Osteoblast (primary cell): Measurements from ENCODE around the gene NKX2-2. TPM values are rescaled to one million over a fixed set of nuclear protein-coding genes. Genes with fewer than 3 reads are reported as not detected.

Source experiments
- DNase-seq: peaks from one replicate; pipeline ENCODE4 v3.0.0; 2011; ENCODE audit warnings: low spot score, mixed read lengths; ENCODE audit not compliant: insufficient read length; ENCODE audit errors: missing footprints
- H2AFZ ChIP-seq: 2 replicates; pipeline ENCODE4 v1.6.0; 2011; ENCODE audit warnings: mild to moderate bottlenecking, low read length
- H3K27ac ChIP-seq: 2 replicates; pipeline ENCODE4 v1.5.1; 2011; ENCODE audit warnings: mild to moderate bottlenecking, low read depth, low read length, moderate library complexity
- H3K27me3 ChIP-seq: 2 replicates; pipeline ENCODE4 v1.6.0; 2012; ENCODE audit warnings: mild to moderate bottlenecking, control low read depth, inconsistent platforms, low read length, moderate library complexity; ENCODE audit not compliant: insufficient read depth
- H3K36me3 ChIP-seq: 2 replicates; pipeline ENCODE4 v1.5.1; 2011; ENCODE audit warnings: mild to moderate bottlenecking, low read length, control low read depth, moderate library complexity; ENCODE audit not compliant: insufficient read depth
- H3K4me1 ChIP-seq: 2 replicates; pipeline ENCODE4 v1.5.1; 2011; ENCODE audit warnings: mild to moderate bottlenecking, low read length, control low read depth, moderate library complexity; ENCODE audit not compliant: insufficient read depth
- H3K4me2 ChIP-seq: 2 replicates; pipeline ENCODE4 v1.6.0; 2011; ENCODE audit warnings: mild to moderate bottlenecking, low read length; ENCODE audit not compliant: insufficient read depth
- H3K4me3 ChIP-seq: fragments of 200-600 bp; sonication (generic); 3 replicates; pipeline ENCODE4 v1.5.1; 2012; ENCODE audit warnings: mild to moderate bottlenecking, low read length, inconsistent platforms; ENCODE audit not compliant: insufficient read depth
- H3K79me2 ChIP-seq: 2 replicates; pipeline ENCODE4 v1.6.0; 2012; ENCODE audit warnings: mild to moderate bottlenecking, low read length, control low read depth, inconsistent platforms; ENCODE audit not compliant: insufficient read depth
- H3K9me3 ChIP-seq: 2 replicates; pipeline ENCODE4 v1.5.1; 2011; ENCODE audit warnings: low read depth, low read length, control low read depth
- H4K20me1 ChIP-seq: 2 replicates; pipeline ENCODE4 v1.6.0; 2012; ENCODE audit warnings: mild to moderate bottlenecking, low read length, control low read depth; ENCODE audit not compliant: insufficient read depth
- total RNA-seq: library from RNA; depleted of rRNA; stranded (reverse); fragments of >200 nt; gene quantifications from 2 replicates; pipeline ENCODE4 v1.2.3, GENCODE V29; 2012
- TF ChIP-seq, protein P1 (sequence below): IDR thresholded peaks from 2 replicates; pipeline ENCODE4 v1.5.1; 2011; ENCODE audit warnings: mild to moderate bottlenecking, low read depth, low read length, moderate library complexity; ENCODE audit errors: extremely low read depth

Gene NKX2-2
- total RNA-seq, 1 donor: under 0.01 TPM

- H3K79me2 ChIP-seq: no peaks in the 10 kb centered on the region
Measured at GRCh38 chr20:21556398-21556797, 42.5 kb upstream of the NKX2-2 start.

GRCh38 chr20:21555470-21556120 lies 41.7 kb upstream of the NKX2-2 start:
- no peak overlapping the region for H3K27ac ChIP-seq
- no peak overlapping the region for H3K4me2 ChIP-seq
- H3K79me2 ChIP-seq: no peaks in the 10 kb centered on the region

More at GRCh38 chr20:21556398-21556797, 42.5 kb upstream of the NKX2-2 start:
- TF ChIP-seq, protein P1, sequence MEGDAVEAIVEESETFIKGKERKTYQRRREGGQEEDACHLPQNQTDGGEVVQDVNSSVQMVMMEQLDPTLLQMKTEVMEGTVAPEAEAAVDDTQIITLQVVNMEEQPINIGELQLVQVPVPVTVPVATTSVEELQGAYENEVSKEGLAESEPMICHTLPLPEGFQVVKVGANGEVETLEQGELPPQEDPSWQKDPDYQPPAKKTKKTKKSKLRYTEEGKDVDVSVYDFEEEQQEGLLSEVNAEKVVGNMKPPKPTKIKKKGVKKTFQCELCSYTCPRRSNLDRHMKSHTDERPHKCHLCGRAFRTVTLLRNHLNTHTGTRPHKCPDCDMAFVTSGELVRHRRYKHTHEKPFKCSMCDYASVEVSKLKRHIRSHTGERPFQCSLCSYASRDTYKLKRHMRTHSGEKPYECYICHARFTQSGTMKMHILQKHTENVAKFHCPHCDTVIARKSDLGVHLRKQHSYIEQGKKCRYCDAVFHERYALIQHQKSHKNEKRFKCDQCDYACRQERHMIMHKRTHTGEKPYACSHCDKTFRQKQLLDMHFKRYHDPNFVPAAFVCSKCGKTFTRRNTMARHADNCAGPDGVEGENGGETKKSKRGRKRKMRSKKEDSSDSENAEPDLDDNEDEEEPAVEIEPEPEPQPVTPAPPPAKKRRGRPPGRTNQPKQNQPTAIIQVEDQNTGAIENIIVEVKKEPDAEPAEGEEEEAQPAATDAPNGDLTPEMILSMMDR: no peak
- no peak overlapping the region for H2AFZ ChIP-seq
- H3K4me3 ChIP-seq: no peak overlapping the region
- H3K4me1 ChIP-seq: no peaks in the 10 kb centered on the region
- no peak for DNase-seq
- H3K9me3 ChIP-seq: no peaks in the 10 kb centered on the region
- no peaks in the 10 kb centered on the region for H3K27me3 ChIP-seq
- H3K27ac ChIP-seq: no peak overlapping the region
- H4K20me1 ChIP-seq: no peaks in the 10 kb centered on the region
- H3K36me3 ChIP-seq: no peaks in the 10 kb centered on the region
- no peak overlapping the region for H3K4me2 ChIP-seq

DNA sequence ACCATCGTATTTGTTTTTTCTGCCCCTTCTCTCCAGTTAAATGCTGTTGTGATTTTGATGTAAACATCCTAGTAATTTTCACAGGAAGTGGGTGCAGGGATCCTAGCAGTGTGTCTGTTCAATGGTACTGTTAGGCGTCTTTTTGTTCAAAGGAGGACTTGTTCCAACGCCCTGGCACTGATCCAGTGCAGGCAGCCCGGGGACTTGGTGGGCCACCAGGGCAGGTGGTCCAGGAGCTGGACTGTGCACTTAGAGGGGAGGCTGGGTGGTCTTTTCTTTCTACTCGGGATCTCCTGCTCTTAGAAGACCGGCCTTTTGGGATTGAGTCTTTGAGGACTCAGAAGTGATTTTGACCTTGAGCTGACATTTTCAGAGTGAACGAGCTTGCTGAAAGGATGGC lies 41.1 kb upstream of the NKX2-2 start:
- no peaks in the 10 kb centered on the region for H3K79me2 ChIP-seq
- H2AFZ ChIP-seq: no peak overlapping the region
- no peaks in the 10 kb centered on the region for H4K20me1 ChIP-seq
- H3K27me3 ChIP-seq: no peaks in the 10 kb centered on the region
- H3K4me2 ChIP-seq: no peak overlapping the region
- H3K4me3 ChIP-seq: no peak overlapping the region
- TF ChIP-seq, protein P1: no peak
- H3K9me3 ChIP-seq: no peaks in the 10 kb centered on the region
- H3K36me3 ChIP-seq: no peaks in the 10 kb centered on the region
- H3K4me1 ChIP-seq: no peaks in the 10 kb centered on the region
- H3K27ac ChIP-seq: no peak overlapping the region
- DNase-seq: no peak

More at GRCh38 chr20:21555470-21556120, 41.7 kb upstream of the NKX2-2 start:
- Histone ChIP-seq H3K4me3 (no peak overlapping the region), H4K20me1 (no peaks in the 10 kb centered on the region), H2AFZ (no peak overlapping the region), H3K36me3 (no peaks in the 10 kb centered on the region), H3K4me1 (no peaks in the 10 kb centered on the region), H3K27me3 (no peaks in the 10 kb centered on the region), H3K9me3 (no peaks in the 10 kb centered on the region)
- peak; percentile 66 for DNase-seq
- TF ChIP-seq, protein P1: no peak

DNA sequence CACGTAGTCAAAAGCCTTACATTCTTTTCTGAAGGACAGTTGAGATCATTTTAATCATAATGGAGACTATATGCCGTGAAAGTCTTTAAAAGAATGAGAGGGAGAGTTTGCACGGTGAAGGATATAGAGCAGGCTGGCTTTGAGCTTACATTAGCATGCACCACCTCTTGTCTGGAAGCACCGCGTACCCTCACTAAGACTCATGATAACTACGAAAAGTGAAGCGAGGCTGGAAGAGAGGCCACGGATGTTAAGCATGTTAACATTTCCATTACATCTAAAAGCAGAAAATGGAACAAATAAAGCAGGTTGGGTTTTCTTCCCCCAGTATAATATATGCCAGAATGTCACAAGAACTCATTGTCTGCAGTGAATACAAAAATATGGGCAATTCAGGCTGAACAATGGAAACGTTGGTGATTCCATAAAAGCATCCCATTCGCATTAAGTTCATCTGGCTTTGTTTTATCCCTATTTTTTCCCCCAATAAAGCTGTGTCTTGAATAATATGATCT lies 40.6 kb upstream of the NKX2-2 start:
- no peaks in the 10 kb centered on the region for H3K4me1 ChIP-seq
- H3K79me2 ChIP-seq: no peaks in the 10 kb centered on the region
- no peak overlapping the region for H3K4me3 ChIP-seq
- no peak overlapping the region for H3K27ac ChIP-seq
- no peak overlapping the region for H3K4me2 ChIP-seq
- no peak for DNase-seq
- H3K36me3 ChIP-seq: no peaks in the 10 kb centered on the region
- H3K9me3 ChIP-seq: no peaks in the 10 kb centered on the region
- H3K27me3 ChIP-seq: no peaks in the 10 kb centered on the region
- TF ChIP-seq, protein P1: no peak
- no peak overlapping the region for H2AFZ ChIP-seq
- no peaks in the 10 kb centered on the region for H4K20me1 ChIP-seq
